Measurements from ENCODE around the gene CRELD2.

- TF ChIP-seq REST (IDR thresholded peaks at IDR 0.05; ENCODE audit: insufficient read depth in 1 of 2, low read depth in 2 of 2, low read length in 2 of 2) = no peak
- TF ChIP-seq POLR2AphosphoS5 (IDR thresholded peaks at IDR 0.05; ENCODE audit: low read depth, low read length) = no peak
- no peak for TF ChIP-seq TAF1 (IDR thresholded peaks at IDR 0.05; ENCODE audit: borderline replicate concordance, insufficient read depth, low read length)
- TF ChIP-seq SIN3A (IDR thresholded peaks at IDR 0.05; ENCODE audit: borderline replicate concordance, insufficient read depth, low read length) = no peak
Observed at GRCh38 chr22:49885881-49886280, 32.6 kb upstream of the CRELD2 start.

Measured in PFSK-1 (cell line).